WTC11 (cell line): Measurements from ENCODE around the gene PANK3. TPM values are rescaled to one million over a fixed set of nuclear protein-coding genes. Genes with fewer than 3 reads are reported as not detected.

Experiments
- ATAC-seq: fragments of 200-7000 bp; cut with Tn5 transposase; 2 replicates; pipeline ENCODE4 v1.10.0; 2021; ENCODE audit warnings: mild to moderate bottlenecking, moderate library complexity
- CTCF ChIA-PET: fragments of 300-600 bp; sonication (Branson Sonifier 250); formaldehyde crosslinking; loops from one replicate; lab custom pipeline; 2021; ENCODE audit warnings: antibody characterized with exemption; lab: Charles Lee
- POLR2A ChIA-PET: fragments of 350-600 bp; sonication (Branson Sonifier 250); formaldehyde crosslinking; loops from one replicate; lab custom pipeline; 2021; ENCODE audit warnings: antibody characterized with exemption; lab: Charles Lee
- DNase-seq: peaks from one replicate; pipeline ENCODE4 v3.0.0; 2021; ENCODE audit warnings: low spot score
- H3K27ac Mint-ChIP-seq: 2 replicates; pipeline ENCODE4 v1.8.0; 2021; ENCODE audit warnings: mixed read lengths
- H3K27me3 Mint-ChIP-seq: 2 replicates; pipeline ENCODE4 v1.8.0; 2021; ENCODE audit warnings: low read depth, mild to moderate bottlenecking, moderate library complexity, mixed read lengths
- H3K36me3 Mint-ChIP-seq: 2 replicates; pipeline ENCODE4 v1.8.0; 2021; ENCODE audit warnings: mixed read lengths
- H3K4me1 Mint-ChIP-seq: 2 replicates; pipeline ENCODE4 v1.8.0; 2022; ENCODE audit warnings: mixed read lengths
- H3K4me3 Mint-ChIP-seq: 2 replicates; pipeline ENCODE4 v1.8.0; 2021; ENCODE audit warnings: mild to moderate bottlenecking, moderate library complexity, mixed read lengths
- H3K9me3 Mint-ChIP-seq: 2 replicates; pipeline ENCODE4 v1.8.0; 2021; ENCODE audit warnings: mixed read lengths
- AFF4 ChIP-seq: sonication (generic); formaldehyde crosslinking; IDR thresholded peaks from 2 replicates; pipeline ENCODE4 v1.8.1; 2023; ENCODE audit warnings: mild to moderate bottlenecking, missing genetic modification reagents, borderline replicate concordance
- ATF2 ChIP-seq: sonication (generic); formaldehyde crosslinking; IDR thresholded peaks from 2 replicates; pipeline ENCODE4 v1.8.1; 2022; ENCODE audit warnings: low read depth, missing genetic modification reagents, borderline replicate concordance
- ATF6 ChIP-seq: sonication (generic); formaldehyde crosslinking; IDR thresholded peaks from 2 replicates; pipeline ENCODE4 v1.8.1; 2023; ENCODE audit warnings: mild to moderate bottlenecking, missing genetic modification reagents
- CBFB ChIP-seq: sonication (generic); formaldehyde crosslinking; IDR thresholded peaks from 2 replicates; pipeline ENCODE4 v1.8.1; 2022; ENCODE audit warnings: mild to moderate bottlenecking, low read depth, missing genetic modification reagents
- CREM ChIP-seq: sonication (generic); formaldehyde crosslinking; IDR thresholded peaks from 2 replicates; pipeline ENCODE4 v1.8.1; 2022; ENCODE audit warnings: mild to moderate bottlenecking, missing genetic modification reagents, moderate library complexity
- GABPB1 ChIP-seq: sonication (generic); formaldehyde crosslinking; IDR thresholded peaks from 2 replicates; pipeline ENCODE4 v1.8.1; 2023; ENCODE audit warnings: mild to moderate bottlenecking, missing genetic modification reagents
- NR1H2 ChIP-seq: sonication (generic); formaldehyde crosslinking; IDR thresholded peaks from 2 replicates; pipeline ENCODE4 v1.9.0; 2021; ENCODE audit warnings: mild to moderate bottlenecking, moderate library complexity, missing genetic modification reagents
- NR2C2 ChIP-seq: sonication (generic); formaldehyde crosslinking; IDR thresholded peaks from 2 replicates; pipeline ENCODE4 v1.8.0; 2022; ENCODE audit warnings: mild to moderate bottlenecking, missing genetic modification reagents
- OVOL2 ChIP-seq: fragments of 250-450 bp; sonication (Bioruptor Pico); IDR thresholded peaks from 2 replicates; pipeline ENCODE4 v1.9.0; 2021; ENCODE audit warnings: mild to moderate bottlenecking, borderline replicate concordance
- RELA ChIP-seq: sonication (generic); formaldehyde crosslinking; IDR thresholded peaks from 2 replicates; pipeline ENCODE4 v1.8.1; 2022; ENCODE audit warnings: missing genetic modification reagents, mild to moderate bottlenecking, borderline replicate concordance
- SP1 ChIP-seq: sonication (generic); formaldehyde crosslinking; conservative IDR thresholded peaks from 2 replicates; pipeline ENCODE4 v1.8.1; 2022; ENCODE audit warnings: missing genetic modification reagents
- TEAD1 ChIP-seq: sonication (generic); formaldehyde crosslinking; IDR thresholded peaks from 2 replicates; pipeline ENCODE4 v1.8.0; 2022; ENCODE audit warnings: mild to moderate bottlenecking, missing genetic modification reagents
- TEAD4 ChIP-seq: sonication (generic); formaldehyde crosslinking; IDR thresholded peaks from 2 replicates; pipeline ENCODE4 v1.8.0; 2022; ENCODE audit warnings: mild to moderate bottlenecking, missing genetic modification reagents
- ZBTB21 ChIP-seq: sonication (generic); formaldehyde crosslinking; IDR thresholded peaks from 2 replicates; pipeline ENCODE4 v1.8.1; 2023; ENCODE audit warnings: mild to moderate bottlenecking, missing genetic modification reagents, borderline replicate concordance
- ZNF532 ChIP-seq: fragments of 250-450 bp; sonication (Bioruptor Pico); IDR thresholded peaks from 2 replicates; pipeline ENCODE4 v1.9.0; 2021; ENCODE audit warnings: mild to moderate bottlenecking, borderline replicate concordance
- total RNA-seq: library from RNA; stranded (reverse); gene quantifications from 3 replicates; pipeline ENCODE4 v1.2.3, GENCODE V29; 2021

PANK3 gene
- total RNA-seq, 1 experiment from 2014 or later = 90.2 TPM

- TF ChIP-seq CREM (CRISPR knock-in tag) (0 out of 2 replicates have a peak, but pooled peaks have one; percentile 46), ZNF532 (CRISPR knock-in tag) (no peak), ATF6 (CRISPR knock-in tag) (no peak), CBFB (CRISPR knock-in tag) (no peak), OVOL2 (CRISPR knock-in tag) (0 out of 2 replicates have a peak, but pooled peaks have one; percentile 51), GABPB1 (peak; percentile 77), SP1 (CRISPR knock-in tag) (peak; percentile 95)
These were observed 489 bp upstream of the PANK3 start (continued) for GRCh38 chr5:168579488-168580226.

- Mint-ChIP-seq H3K36me3 (peaks cover 16% of the 10 kb centered on the region), H3K4me1 (peaks cover 38% of the 10 kb centered on the region), H3K4me3 (peak overlapping the region; percentile 96), H3K27ac (no peak overlapping the region), H3K27me3 (no peaks in the 10 kb centered on the region), H3K9me3 (no peaks in the 10 kb centered on the region; the same call in 1 of the 2 replicates)
- no peak for DNase-seq
- ChIA-PET CTCF (no interaction called here), POLR2A (no interaction called here)
- ATAC-seq = no peak
- TF ChIP-seq NR1H2 (no peak), ZBTB21 (CRISPR knock-in tag) (no peak), ZNF532 (CRISPR knock-in tag) (no peak), ATF6 (CRISPR knock-in tag) (no peak), NR2C2 (CRISPR knock-in tag) (no peak), RELA (CRISPR knock-in tag) (no peak), TEAD4 (CRISPR knock-in tag) (no peak), AFF4 (no peak), ATF2 (CRISPR knock-in tag) (no peak), TEAD1 (CRISPR knock-in tag) (no peak)
These were observed 1.2 kb downstream of the PANK3 start for GRCh38 chr5:168578006-168578405.
